IMR-90 (cell line): ENCODE measurements around the gene C4orf33. TPM values are rescaled to one million over a fixed set of nuclear protein-coding genes. Genes with fewer than 3 reads are reported as not detected.

Experiments
- ATAC-seq: fragments of 200-7000 bp; cut with Tn5 transposase; 2 replicates; pipeline ENCODE4 v1.9.1; 2020; ENCODE audit warnings: low read depth, mild to moderate bottlenecking, moderate library complexity
- BruUV-seq: library from RNA; stranded (reverse); fragments of 400-500 nt; replicated peaks from 2 replicates; lab custom pipeline; 2021; lab: Mats Ljungman, UMichigan
- CTCF ChIA-PET: fragments of 300-600 bp; formaldehyde crosslinking; extraction: SDS; loops from one replicate; lab custom pipeline; 2021; ENCODE audit warnings: antibody characterized with exemption; lab: Yijun Ruan, JAX
- POLR2A ChIA-PET: fragments of 300-600 bp; sonication (Branson Sonifier 250); formaldehyde crosslinking; loops from one replicate; lab custom pipeline; 2022; ENCODE audit warnings: antibody characterized with exemption; ENCODE audit not compliant: unreplicated experiment; lab: Charles Lee
- DNase-seq: peaks from one replicate; pipeline ENCODE4 v3.0.0; 2013
- H2AFZ ChIP-seq: replicated peaks from 2 replicates; pipeline ENCODE3; 2013; ENCODE audit warnings: low read length, mild to moderate bottlenecking; ENCODE audit not compliant: poor library complexity
- H2AK5ac ChIP-seq: 2 replicates; pipeline ENCODE4 v1.6.1; 2013; ENCODE audit warnings: low read depth, low read length, inconsistent platforms
- H2AK9ac ChIP-seq: replicated peaks from 2 replicates; pipeline ENCODE3; 2013; ENCODE audit warnings: mild to moderate bottlenecking, low read depth, low read length, moderate library complexity; ENCODE audit not compliant: poor library complexity
- H2BK120ac ChIP-seq: 2 replicates; pipeline ENCODE4 v1.6.1; 2013; ENCODE audit warnings: low read depth, low read length, inconsistent platforms
- H2BK15ac ChIP-seq: 3 replicates; pipeline ENCODE4 v1.6.1; 2013; ENCODE audit warnings: low read depth, low read length, inconsistent platforms
- H2BK20ac ChIP-seq: 2 replicates; pipeline ENCODE4 v1.6.1; 2013; ENCODE audit warnings: low read depth, mild to moderate bottlenecking, inconsistent platforms, low read length, moderate library complexity
- H2BK5ac ChIP-seq: 2 replicates; pipeline ENCODE4 v1.6.1; 2013; ENCODE audit warnings: mild to moderate bottlenecking, low read depth, low read length, inconsistent platforms; ENCODE audit not compliant: poor library complexity, severe bottlenecking
- H3K14ac ChIP-seq: replicated peaks from 2 replicates; pipeline ENCODE4 v1.6.1; 2013; ENCODE audit warnings: low read depth, low read length, inconsistent platforms
- H3K18ac ChIP-seq: 2 replicates; pipeline ENCODE4 v1.6.1; 2013; ENCODE audit warnings: low read depth, low read length, control low read depth
- H3K23ac ChIP-seq: 2 replicates; pipeline ENCODE4 v1.6.1; 2013; ENCODE audit warnings: low read depth, low read length, inconsistent platforms
- H3K27ac ChIP-seq: 2 replicates; pipeline ENCODE4 v1.5.1; 2013; ENCODE audit warnings: mild to moderate bottlenecking, control low read depth, low read length; ENCODE audit not compliant: insufficient read depth
- H3K27me3 ChIP-seq: 2 replicates; pipeline ENCODE4 v1.6.1; 2013; ENCODE audit warnings: low read length; ENCODE audit not compliant: control insufficient read depth, insufficient read depth
- H3K36me3 ChIP-seq: 2 replicates; pipeline ENCODE4 v1.6.1; 2013; ENCODE audit warnings: low read length, mixed read lengths; ENCODE audit not compliant: control insufficient read depth, insufficient read depth
- H3K4ac ChIP-seq: 2 replicates; pipeline ENCODE4 v1.6.1; 2013; ENCODE audit warnings: low read depth, low read length, inconsistent platforms
- H3K4me1 ChIP-seq: 2 replicates; pipeline ENCODE4 v1.6.1; 2013; ENCODE audit warnings: low read length, mixed read lengths; ENCODE audit not compliant: control insufficient read depth, insufficient read depth
- H3K4me2 ChIP-seq: 2 replicates; pipeline ENCODE4 v1.6.1; 2013; ENCODE audit warnings: low read depth, mild to moderate bottlenecking, control low read depth, low read length, moderate library complexity
- H3K4me3 ChIP-seq: 2 replicates; pipeline ENCODE4 v1.5.1; 2013; ENCODE audit warnings: low read depth, mild to moderate bottlenecking, control low read depth, low read length, moderate library complexity; ENCODE audit not compliant: insufficient read depth
- H3K56ac ChIP-seq: 2 replicates; pipeline ENCODE4 v1.6.1; 2013; ENCODE audit warnings: low read length, inconsistent platforms; ENCODE audit not compliant: insufficient read depth; ENCODE audit errors: extremely low read depth
- H3K79me1 ChIP-seq, 2 experiments: 2 replicates each; pipeline ENCODE4 v1.6.1; 2013; ENCODE audit warnings: low read length in 2 of 2, inconsistent platforms in 1 of 2, low read depth in 1 of 2
- H3K9ac ChIP-seq: 2 replicates; pipeline ENCODE4 v1.6.1; 2013; ENCODE audit warnings: low read depth, low read length, control low read depth
- H3K9me1 ChIP-seq: 2 replicates; pipeline ENCODE4 v1.6.1; 2013; ENCODE audit warnings: low read length, inconsistent platforms; ENCODE audit not compliant: insufficient read depth
- H3K9me3 ChIP-seq: 2 replicates; pipeline ENCODE4 v1.6.1; 2013; ENCODE audit warnings: low read length; ENCODE audit not compliant: control insufficient read depth, insufficient read depth
- H4K20me1 ChIP-seq: 2 replicates; pipeline ENCODE4 v1.6.1; 2013; ENCODE audit warnings: low read length, inconsistent platforms; ENCODE audit not compliant: insufficient read depth
- H4K5ac ChIP-seq: 2 replicates; pipeline ENCODE4 v1.6.1; 2013; ENCODE audit warnings: mild to moderate bottlenecking, low read depth, low read length, control low read depth
- H4K8ac ChIP-seq, 2 experiments: 2 replicates each; pipeline ENCODE4 v1.6.1; 2013; ENCODE audit warnings: low read depth in 2 of 2, low read length in 2 of 2, control low read depth in 1 of 2, inconsistent platforms in 1 of 2
- H4K91ac ChIP-seq: 2 replicates; pipeline ENCODE4 v1.6.1; 2013; ENCODE audit warnings: low read depth, low read length, inconsistent platforms; ENCODE audit not compliant: insufficient read depth
- USF2 ChIP-seq: fragments of 150-350 bp; IDR thresholded peaks from 2 replicates; pipeline ENCODE4 v1.6.1; 2017; ENCODE audit warnings: mild to moderate bottlenecking, antibody characterized with exemption, low read length, low read depth
- WGBS, 2 experiments: methylation state at CpG; one replicate each; pipeline versions ENCODE4 v1.1.5 to v1.1.7; 2013; ENCODE audit warnings: missing lambda C conversion rate in 2 of 2; ENCODE audit not compliant: insufficient read length in 1 of 2; ENCODE audit errors: extremely low coverage in 2 of 2; 5-methylcytosine and 5-hydroxymethylcytosine counted together
- dilution Hi-C: fragments of 300-500 bp; cut with HindIII; formaldehyde crosslinking; loops from one replicate; pipeline ENCODE4 v1.14.3; 2018; ENCODE audit warnings: low sequenced_read_pairs; ENCODE audit not compliant: unreplicated experiment
- in situ Hi-C: fragments of 300-500 bp; cut with MboI; formaldehyde crosslinking; loops from 3 replicates; pipeline ENCODE4 v1.14.3; 2019; ENCODE audit warnings: low sequenced_read_pairs, inconsistent platforms, mixed read lengths
- intact Hi-C: fragments of 100-400 bp; cut with micrococcal nuclease; formaldehyde crosslinking; loops from 2 replicates; pipeline ENCODE4 v1.10.0; 2022
- polyA plus RNA-seq, 3 experiments: library from polyadenylated mRNA; depleted of rRNA; stranded (reverse); fragments of >200 nt; gene quantifications; 2 replicates each; pipeline ENCODE4 v1.2.3, GENCODE V29; 2012; ENCODE audit warnings: low replicate concordance in 1 of 3
- total RNA-seq: library from RNA; depleted of rRNA; stranded (reverse); fragments of >200 nt; gene quantifications from 2 replicates; pipeline ENCODE4 v1.2.3, GENCODE V29; 2012

Gene C4orf33
- total and polyA plus RNA-seq, 2 of the 4 experiments (the other 2 are of a cell fraction), result 4.7 to 5.3 TPM

- Histone ChIP-seq H4K5ac (no peak overlapping the region), H3K9ac (no peak overlapping the region), H3K23ac (no peak overlapping the region), H3K27me3 (no peaks in the 10 kb centered on the region; the same call in 1 of the 2 replicates), H4K91ac (no peak overlapping the region), H2AFZ (no peak overlapping the region), H3K4me2 (no peak overlapping the region), H3K9me3 (no peaks in the 10 kb centered on the region), H2BK20ac (no peak overlapping the region), H4K8ac (no peak overlapping the region), H3K56ac (no peak overlapping the region), H3K4me3 (no peak overlapping the region), H3K9me1 (no peaks in the 10 kb centered on the region), H2AK5ac (no peak overlapping the region), H3K27ac (no peak overlapping the region), H2BK15ac (no peak overlapping the region), H4K20me1 (no peaks in the 10 kb centered on the region), H2AK9ac (no peak overlapping the region), H3K4me1 (no peaks in the 10 kb centered on the region), H3K36me3 (no peaks in the 10 kb centered on the region), H3K18ac (no peak overlapping the region), H2BK120ac (no peak overlapping the region), H3K4ac (no peak overlapping the region), H3K14ac (no peak overlapping the region), H2BK5ac (no peak overlapping the region), H3K79me1 (no peaks in the 10 kb centered on the region)
- in situ Hi-C loops, result no loop called here
- DNase-seq (no peak), ATAC-seq (no peak)
- intact Hi-C loops, result no loop called here
- no peak for TF ChIP-seq USF2
- ChIA-PET POLR2A (no interaction called here), CTCF (no interaction called here)
- WGBS, 2 experiments, result no CpG with 5 or more reads among the region's 2 CpGs
- dilution Hi-C loops, result no loop called here
- BruUV-seq, result no TSS peak
Measured at GRCh38 chr4:129129143-129129542, 33.2 kb downstream of the C4orf33 start.
